Measurements from ENCODE around the gene FGL2.
"Not testable (repeated sequence)": the region's sequence is repeated elsewhere in the genome, so short reads cannot be mapped to it uniquely, and the experiment has no call there.

The FGL2 gene

GRCh38 chr7:77157446-77157845 lies 42.2 kb downstream of the FGL2 start:
- no peak for DNase-seq
- Mint-ChIP-seq H3K36me3 (ENCODE audit: low read depth) (no peaks in the 10 kb centered on the region), H3K27ac (no peak overlapping the region), H3K27me3 (ENCODE audit: low read depth, poor library complexity) (no peaks in the 10 kb centered on the region), H3K4me3 (no peak overlapping the region), H3K4me1 (no peaks in the 10 kb centered on the region), H3K9me3 (peaks cover 7% of the 10 kb centered on the region)
- TF ChIP-seq CTCF (IDR thresholded peaks at IDR 0.05) = no peak

- DNase-seq; H3K36me3 Mint-ChIP-seq (ENCODE audit: low read depth); H3K27ac Mint-ChIP-seq; H3K9me3 Mint-ChIP-seq; H3K27me3 Mint-ChIP-seq (ENCODE audit: low read depth, poor library complexity); H3K4me1 Mint-ChIP-seq; H3K4me3 Mint-ChIP-seq: not testable (repeated sequence)
These were observed 42.6 kb downstream of the FGL2 start for GRCh38 chr7:77157034-77157433.

GRCh38 chr7:77155601-77156377 lies 43.8 kb downstream of the FGL2 start:
- H3K36me3 Mint-ChIP-seq (ENCODE audit: low read depth); H3K4me1 Mint-ChIP-seq; H3K4me3 Mint-ChIP-seq; DNase-seq; H3K9me3 Mint-ChIP-seq; H3K27me3 Mint-ChIP-seq (ENCODE audit: low read depth, poor library complexity); H3K27ac Mint-ChIP-seq: not testable (repeated sequence)

- not testable (repeated sequence) for H3K27me3 Mint-ChIP-seq (ENCODE audit: low read depth, poor library complexity); H3K27ac Mint-ChIP-seq
These were observed 44.6 kb downstream of the FGL2 start for GRCh38 chr7:77154917-77155464.

GRCh38 chr7:77152232-77152631 lies 47.4 kb downstream of the FGL2 start:
- H3K4me1 Mint-ChIP-seq; H3K27ac Mint-ChIP-seq; H3K36me3 Mint-ChIP-seq (ENCODE audit: low read depth); H3K4me3 Mint-ChIP-seq; DNase-seq; H3K27me3 Mint-ChIP-seq (ENCODE audit: low read depth, poor library complexity): not testable (repeated sequence)
- peaks cover 14% of the 10 kb centered on the region for H3K9me3 Mint-ChIP-seq

More at GRCh38 chr7:77154917-77155464, 44.6 kb downstream of the FGL2 start:
- not testable (repeated sequence) for H3K4me1 Mint-ChIP-seq; DNase-seq; H3K36me3 Mint-ChIP-seq (ENCODE audit: low read depth); H3K4me3 Mint-ChIP-seq; H3K9me3 Mint-ChIP-seq
